ENCODE data around the gene STAU1. TPM values are rescaled to one million over a fixed set of nuclear protein-coding genes. Genes with fewer than 3 reads are reported as not detected.
"Not testable (repeated sequence)": the region's sequence is repeated elsewhere in the genome, so short reads cannot be mapped to it uniquely, and the experiment has no call there.

Gene STAU1
- total RNA-seq, 1 experiment from 2014 or later: 135 TPM

DNA sequence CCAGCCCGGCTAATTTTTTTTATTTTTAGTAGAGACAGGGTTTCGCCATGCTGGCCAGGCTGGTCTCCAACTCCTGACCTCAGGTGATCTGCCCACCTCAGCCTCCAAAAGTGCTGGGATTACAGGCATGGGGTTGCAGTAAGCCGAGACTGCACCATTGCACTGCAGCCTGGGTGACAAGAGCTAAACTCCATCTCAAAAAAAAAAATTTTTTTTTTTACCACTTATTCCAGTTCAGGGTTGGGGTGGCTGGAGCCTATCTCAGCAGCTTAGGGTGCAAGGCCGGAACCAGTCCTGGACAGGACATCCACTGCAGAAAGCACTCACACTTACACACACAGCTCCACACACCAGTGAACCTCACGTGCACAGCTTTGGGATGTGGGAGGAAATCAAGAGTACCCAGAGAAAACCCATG is 4.0 kb downstream of the STAU1 start:
- H3K4me3 ChIP-seq; H3K9me3 ChIP-seq (replicated peaks); H3K27me3 ChIP-seq; H3K4me1 ChIP-seq; H3K27ac ChIP-seq; H3K36me3 ChIP-seq; DNase-seq: not testable (repeated sequence)

DNA sequence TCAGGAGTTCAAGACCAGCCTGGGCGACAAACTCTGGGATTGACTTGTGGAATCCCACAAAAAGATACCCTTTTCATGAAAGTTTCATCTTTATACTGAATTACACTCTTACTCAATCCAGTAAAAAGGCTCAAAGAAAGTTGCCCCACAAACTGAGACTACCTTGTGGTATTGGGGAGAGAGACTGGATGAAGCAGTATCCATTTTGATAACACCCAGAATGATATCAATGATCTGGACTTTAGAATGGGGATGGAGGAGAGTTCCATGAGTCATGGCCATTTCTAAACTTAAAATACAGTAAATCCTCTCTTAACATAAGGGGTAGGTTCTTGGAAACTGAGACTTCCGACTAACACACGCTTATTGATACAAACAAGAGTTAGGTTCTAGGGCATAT is 4.7 kb downstream of the STAU1 start:
- H3K27ac ChIP-seq: no peak overlapping the region
- H3K9me3 ChIP-seq (replicated peaks): no peaks in the 10 kb centered on the region
- peaks cover 5% of the 10 kb centered on the region; the same call in 1 of the 2 replicates for H3K4me1 ChIP-seq
- no peaks in the 10 kb centered on the region for H3K27me3 ChIP-seq
- peaks cover 2% of the 10 kb centered on the region for H3K36me3 ChIP-seq
- DNase-seq: no peak
- H3K4me3 ChIP-seq: no peak overlapping the region

DNA sequence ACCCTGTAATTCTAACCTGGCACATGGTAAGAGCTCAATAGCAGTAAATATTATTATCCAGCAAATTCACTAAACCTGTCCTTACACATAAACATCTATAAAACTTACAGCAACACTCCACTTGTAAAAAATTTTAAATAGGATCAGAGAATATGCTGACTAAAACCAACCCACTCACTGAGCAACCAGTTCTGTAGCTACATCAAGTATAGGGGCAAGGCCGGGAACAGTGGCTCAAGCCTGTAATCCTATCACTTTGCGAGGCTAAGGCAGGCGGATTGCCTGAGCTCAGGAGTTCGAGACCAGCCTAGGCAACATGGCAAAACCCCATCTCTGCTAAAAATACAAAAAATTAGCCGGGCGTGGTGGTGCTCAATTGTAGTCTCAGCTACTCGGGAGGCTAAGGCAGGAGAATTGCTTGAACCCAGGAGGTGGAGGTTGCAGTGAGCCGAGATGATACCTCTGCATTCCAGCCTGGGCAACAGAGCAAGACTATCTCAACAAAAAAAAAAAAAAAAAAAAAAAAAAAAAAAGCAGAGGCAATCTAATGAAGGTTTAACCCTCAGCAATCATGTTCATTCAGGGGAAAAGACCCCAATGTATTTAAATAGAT is 6.8 kb downstream of the STAU1 start:
- Histone ChIP-seq H3K27me3 (no peaks in the 10 kb centered on the region), H3K27ac (no peak overlapping the region), H3K4me1 (peaks cover 2% of the 10 kb centered on the region; the same call in 1 of the 2 replicates), H3K4me3 (no peak overlapping the region), H3K36me3 (peaks cover 15% of the 10 kb centered on the region), H3K9me3 (replicated peaks) (no peaks in the 10 kb centered on the region)
- no peak for DNase-seq

DNA sequence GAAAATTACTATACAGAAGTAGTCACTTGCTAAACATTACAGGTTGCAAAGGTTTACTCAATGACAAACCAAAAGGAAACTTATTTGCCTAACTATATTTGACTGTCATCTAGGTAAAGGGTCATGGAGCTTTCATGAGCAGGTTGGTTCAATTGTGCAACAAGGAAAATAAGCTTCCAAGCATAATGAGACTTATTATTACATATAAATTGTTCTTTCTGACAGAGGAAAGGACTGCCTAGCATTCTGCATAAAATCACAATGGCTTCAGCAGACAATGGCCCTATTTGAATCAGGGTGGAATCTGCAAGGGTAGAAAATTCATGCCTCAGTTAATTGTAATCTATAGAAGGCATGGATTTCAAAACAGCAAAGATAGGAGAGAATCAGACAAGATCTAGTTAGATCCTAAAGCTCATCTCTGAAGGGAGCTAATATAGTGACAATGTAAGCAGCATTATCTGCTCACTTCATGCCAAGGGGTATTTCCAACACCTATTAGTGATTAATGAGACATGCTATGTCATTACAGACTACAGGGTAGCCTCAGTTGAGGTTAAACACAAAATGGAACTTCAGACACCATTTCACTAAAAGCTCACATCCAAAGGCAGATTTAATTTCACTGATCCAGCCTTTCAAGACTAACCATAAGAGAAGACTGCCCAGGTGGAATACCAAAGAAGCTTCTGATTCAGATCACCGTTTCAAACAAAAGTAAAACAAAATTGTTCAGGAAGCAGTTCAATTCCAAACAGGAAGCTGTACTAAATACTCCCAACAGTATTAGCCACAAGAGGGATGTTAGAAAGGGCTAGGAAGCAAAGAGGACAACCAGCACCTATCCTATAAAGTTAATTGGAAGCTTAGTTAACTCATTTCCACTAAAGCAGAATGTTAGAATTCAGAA is 8.5 kb downstream of the STAU1 start:
- peaks cover 20% of the 10 kb centered on the region for H3K36me3 ChIP-seq
- DNase-seq: no peak

DNA sequence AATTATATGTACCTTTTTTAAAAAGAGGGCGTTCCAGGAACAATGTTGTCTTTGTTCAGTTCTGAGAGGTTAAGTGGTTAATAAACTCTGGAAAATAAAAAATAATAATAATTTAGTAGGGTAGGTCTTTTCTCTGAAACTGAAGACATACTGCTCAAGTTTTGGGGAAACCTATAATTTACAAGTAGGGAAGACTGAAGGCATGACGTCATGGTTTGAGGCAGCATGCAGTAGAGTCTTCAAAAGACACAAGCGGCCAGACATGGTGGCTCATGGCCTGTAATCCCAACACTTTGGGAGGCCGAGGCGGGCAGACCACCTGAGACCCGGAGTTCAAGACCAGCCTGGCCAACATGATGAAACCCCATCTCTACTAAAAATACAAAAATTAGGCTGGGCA is 14.0 kb downstream of the STAU1 start:
- no peaks in the 10 kb centered on the region for H3K27me3 ChIP-seq
- H3K4me1 ChIP-seq: no peaks in the 10 kb centered on the region
- no peak overlapping the region for H3K4me3 ChIP-seq
- H3K36me3 ChIP-seq: peaks cover 47% of the 10 kb centered on the region
- H3K9me3 ChIP-seq (replicated peaks): no peaks in the 10 kb centered on the region
- no peak overlapping the region for H3K27ac ChIP-seq
- no peak for DNase-seq

More for the DNA sequence above, 8.5 kb downstream of the STAU1 start:
- Histone ChIP-seq H3K4me1 (no peaks in the 10 kb centered on the region), H3K27ac (no peak overlapping the region), H3K9me3 (replicated peaks) (no peaks in the 10 kb centered on the region), H3K4me3 (no peak overlapping the region), H3K27me3 (no peaks in the 10 kb centered on the region)

DNA sequence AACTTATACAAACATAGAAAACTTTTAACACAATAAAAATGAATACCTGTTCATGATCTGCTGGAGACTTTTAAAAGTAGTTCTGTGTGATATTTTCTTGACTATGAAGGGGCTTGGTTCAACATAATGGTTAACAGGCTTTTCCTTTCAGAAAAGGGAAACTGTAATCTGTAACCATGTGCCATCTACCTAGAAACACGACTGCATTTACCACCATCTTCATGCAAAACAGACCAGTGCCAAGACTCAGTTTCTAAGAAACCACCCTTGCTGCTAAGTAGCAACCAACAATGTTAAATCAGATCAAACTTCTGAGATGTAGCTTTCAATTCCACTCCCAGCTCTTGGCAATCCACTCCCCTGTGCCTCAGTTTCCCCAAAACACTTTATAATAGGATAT is 15.7 kb downstream of the STAU1 start:
- no peaks in the 10 kb centered on the region for H3K4me1 ChIP-seq
- DNase-seq: no peak
- H3K9me3 ChIP-seq (replicated peaks): no peaks in the 10 kb centered on the region
- peaks cover 38% of the 10 kb centered on the region for H3K36me3 ChIP-seq
- H3K27ac ChIP-seq: no peak overlapping the region
- no peak overlapping the region for H3K4me3 ChIP-seq
- H3K27me3 ChIP-seq: no peaks in the 10 kb centered on the region

DNA sequence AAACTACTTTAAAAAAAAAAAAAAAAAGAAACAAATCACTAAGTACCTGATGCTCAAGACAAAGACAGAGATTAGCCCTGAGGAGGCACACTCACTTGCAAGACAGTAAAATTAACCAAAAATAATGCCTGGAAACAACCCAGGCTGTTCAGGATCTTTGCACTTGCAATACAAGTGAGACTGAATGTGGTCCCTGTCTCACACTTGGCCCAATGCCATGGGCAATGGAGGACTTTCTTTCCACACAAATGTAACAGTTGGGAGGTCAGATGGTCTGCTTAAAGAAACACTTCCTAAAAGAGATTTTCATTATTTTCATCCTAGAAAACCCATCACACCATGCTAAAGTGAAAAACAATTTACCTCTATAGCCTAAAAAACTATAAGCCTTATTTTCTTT is 16.2 kb downstream of the STAU1 start:
- peak in 1 of 2 experiments; percentile 52 for DNase-seq
- Histone ChIP-seq H3K4me3 (no peak overlapping the region), H3K9me3 (replicated peaks) (no peaks in the 10 kb centered on the region), H3K27ac (no peak overlapping the region), H3K4me1 (no peaks in the 10 kb centered on the region), H3K27me3 (no peaks in the 10 kb centered on the region), H3K36me3 (peaks cover 38% of the 10 kb centered on the region)

DNA sequence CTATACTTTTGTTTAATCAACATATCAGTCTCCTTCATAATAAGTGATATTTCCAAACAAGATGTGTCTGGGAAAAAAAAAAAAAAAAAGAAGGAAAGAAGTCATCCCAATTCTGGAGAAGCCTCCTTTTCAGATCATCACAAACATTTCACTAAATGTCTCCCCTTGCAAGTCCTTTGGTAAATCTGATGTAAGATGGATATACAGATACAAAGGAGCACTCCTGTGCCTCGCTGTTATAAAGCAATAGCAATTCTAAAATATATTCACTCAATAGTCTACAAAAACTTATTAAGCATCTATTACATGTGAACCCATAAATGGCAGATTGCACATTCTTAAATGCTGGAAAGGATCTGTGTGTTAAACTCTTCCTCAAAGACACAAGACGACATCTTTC is 17.4 kb downstream of the STAU1 start:
- Histone ChIP-seq H3K4me3 (no peak overlapping the region), H3K9me3 (replicated peaks) (no peaks in the 10 kb centered on the region), H3K27ac (no peak overlapping the region), H3K36me3 (peaks cover 42% of the 10 kb centered on the region), H3K27me3 (no peaks in the 10 kb centered on the region), H3K4me1 (no peaks in the 10 kb centered on the region)
- DNase-seq: no peak

DNA sequence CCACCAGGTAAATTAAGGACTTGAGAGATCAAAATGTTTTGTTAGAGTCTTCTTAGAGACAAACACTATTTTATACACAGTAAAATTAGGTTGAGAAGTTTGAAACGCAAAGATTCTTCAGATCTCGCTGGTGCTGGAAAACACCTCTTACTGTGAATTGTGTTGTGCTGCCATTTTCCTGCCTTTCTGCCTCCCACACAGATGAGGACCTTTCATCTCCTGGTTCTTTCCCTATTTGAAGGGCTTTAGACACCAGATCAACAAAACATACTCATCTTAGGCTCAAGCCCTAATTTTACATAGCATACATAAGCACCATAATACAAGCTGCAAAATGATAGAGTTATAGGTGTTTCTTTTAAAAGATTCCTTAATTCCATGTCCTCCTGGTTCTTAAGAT is 18.6 kb downstream of the STAU1 start:
- H3K4me3 ChIP-seq: no peak overlapping the region
- peaks cover 54% of the 10 kb centered on the region for H3K36me3 ChIP-seq
- H3K4me1 ChIP-seq: no peaks in the 10 kb centered on the region
- no peaks in the 10 kb centered on the region for H3K27me3 ChIP-seq
- no peak overlapping the region for H3K27ac ChIP-seq
- DNase-seq: no peak
- H3K9me3 ChIP-seq (replicated peaks): no peaks in the 10 kb centered on the region

DNA sequence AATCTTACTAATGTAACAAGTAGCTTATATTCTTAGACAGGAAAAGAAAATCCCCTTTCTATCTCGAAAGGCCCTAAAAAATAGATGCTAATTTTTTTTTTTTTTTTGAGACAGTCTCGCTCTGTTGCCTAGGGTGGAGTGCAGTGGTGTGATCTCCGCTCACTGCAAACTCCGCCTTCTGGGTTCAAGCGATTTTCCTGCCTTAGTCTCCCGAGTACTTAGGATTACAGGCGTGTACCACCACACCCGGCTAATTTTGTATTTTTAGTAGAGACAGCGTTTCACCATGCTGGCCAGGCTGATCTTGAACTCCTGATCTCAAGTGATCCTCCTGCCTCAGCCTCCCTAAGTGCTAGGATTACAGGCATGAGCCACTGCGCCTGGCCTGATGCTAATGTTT is 19.3 kb downstream of the STAU1 start:
- H3K9me3 ChIP-seq (replicated peaks); H3K4me1 ChIP-seq; H3K27me3 ChIP-seq; DNase-seq; H3K4me3 ChIP-seq; H3K27ac ChIP-seq: not testable (repeated sequence)
- H3K36me3 ChIP-seq: peaks cover 53% of the 10 kb centered on the region

DNA sequence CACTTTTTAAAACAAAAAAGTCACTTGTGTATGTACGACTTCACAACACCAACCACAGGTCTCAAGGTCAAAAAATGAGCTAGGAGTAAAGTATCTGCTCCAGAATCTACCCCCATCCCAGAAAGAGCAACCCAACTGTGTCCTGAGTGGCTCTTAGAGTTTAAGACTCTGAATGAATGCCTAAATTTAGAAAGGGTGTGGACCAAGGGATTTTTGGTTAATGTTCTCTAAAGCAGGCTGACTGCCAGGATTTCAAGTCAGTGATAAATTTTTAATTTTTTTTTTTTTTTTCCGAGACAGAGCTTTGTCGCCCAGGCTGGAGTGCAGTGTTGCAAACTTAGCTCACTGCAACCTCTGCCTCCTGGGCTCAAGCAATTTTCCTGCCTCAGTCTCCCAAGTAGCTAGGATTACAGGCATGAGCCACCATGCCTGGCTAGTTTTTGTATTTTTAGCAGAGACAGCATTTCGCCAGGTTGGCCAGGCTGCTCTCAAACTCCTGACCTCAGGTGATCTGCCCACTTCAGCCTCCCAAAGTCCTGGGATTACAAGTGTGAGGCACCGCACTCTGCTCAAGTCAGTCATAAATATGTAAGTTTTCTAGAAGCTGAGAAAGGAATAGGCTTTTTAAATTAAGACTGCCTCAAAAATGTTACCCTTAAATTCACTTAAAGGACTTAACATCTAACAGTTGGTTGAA is 20.2 kb downstream of the STAU1 start:
- H3K36me3 ChIP-seq: peaks cover 50% of the 10 kb centered on the region
- H3K4me1 ChIP-seq: no peaks in the 10 kb centered on the region
- no peaks in the 10 kb centered on the region for H3K27me3 ChIP-seq
- no peak overlapping the region for H3K27ac ChIP-seq
- no peak for DNase-seq
- no peak overlapping the region for H3K4me3 ChIP-seq
- H3K9me3 ChIP-seq (replicated peaks): no peaks in the 10 kb centered on the region

DNA sequence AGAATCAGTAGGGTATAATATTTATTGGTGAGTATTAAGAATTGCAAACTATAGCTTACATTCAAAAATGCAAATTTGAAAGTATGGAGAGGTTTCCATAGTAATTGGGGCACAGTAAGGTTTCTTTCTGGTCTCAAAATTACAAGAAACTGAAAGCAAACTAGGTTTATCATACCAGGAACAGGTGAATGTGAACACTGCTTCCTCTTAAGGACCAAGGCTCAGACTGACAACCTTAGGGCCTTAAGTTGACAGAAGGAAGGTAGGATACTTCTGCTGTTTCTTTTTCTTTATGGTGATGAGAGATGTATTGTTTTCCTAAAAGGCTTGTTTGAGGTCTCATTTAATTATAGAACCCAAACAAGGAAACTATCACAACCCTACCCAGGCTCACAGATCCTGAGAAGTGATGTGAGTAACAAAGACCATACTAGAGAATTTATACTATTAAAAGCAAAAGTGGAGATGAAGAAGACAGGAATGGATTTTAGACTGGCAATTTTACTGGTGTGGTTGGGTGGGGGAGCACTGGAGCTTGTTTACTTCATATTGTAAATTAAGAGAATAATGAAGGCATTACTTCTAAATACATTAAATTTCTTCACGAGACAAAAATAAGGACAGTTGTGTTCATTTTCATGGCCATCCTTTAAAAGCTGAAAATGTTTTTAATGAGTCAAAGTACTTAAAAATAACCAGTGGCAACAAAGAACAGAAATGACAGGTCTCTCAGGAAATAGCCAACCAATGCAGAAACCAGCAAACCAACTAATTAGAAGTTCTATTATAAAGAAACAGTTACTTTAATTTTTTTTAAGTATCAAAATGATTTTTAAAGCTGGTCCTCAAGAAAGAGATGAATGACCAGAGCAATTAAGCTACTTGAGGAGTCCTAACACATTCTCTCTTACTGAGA is 21.3 kb downstream of the STAU1 start:
- no peak overlapping the region for H3K27ac ChIP-seq

DNA sequence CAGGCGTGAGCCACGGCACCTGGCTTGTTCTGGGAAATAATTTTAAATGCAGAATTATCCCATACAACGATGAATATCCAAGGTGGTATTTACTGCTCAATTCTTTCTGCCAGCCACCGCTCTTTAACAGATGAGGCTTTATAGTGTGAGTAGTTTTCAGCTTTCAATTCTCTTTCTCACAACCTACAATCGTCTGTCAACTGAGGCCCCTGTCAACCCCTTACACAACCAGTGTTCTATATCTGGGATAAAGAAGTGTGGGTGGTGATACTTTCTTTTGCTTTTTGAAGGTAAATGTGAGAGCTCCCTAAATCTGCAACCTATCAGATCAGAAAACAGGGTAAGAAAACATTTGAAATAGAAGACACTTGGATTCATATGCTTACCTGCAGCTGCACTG is 22.5 kb downstream of the STAU1 start:
- Histone ChIP-seq H3K27ac (no peak overlapping the region), H3K9me3 (replicated peaks) (no peaks in the 10 kb centered on the region), H3K36me3 (peaks cover 51% of the 10 kb centered on the region), H3K4me3 (no peak overlapping the region), H3K27me3 (no peaks in the 10 kb centered on the region), H3K4me1 (no peaks in the 10 kb centered on the region)
- DNase-seq: no peak

More for the DNA sequence above, 21.3 kb downstream of the STAU1 start:
- no peak for DNase-seq
- Histone ChIP-seq H3K27me3 (no peaks in the 10 kb centered on the region), H3K36me3 (peaks cover 46% of the 10 kb centered on the region), H3K9me3 (replicated peaks) (no peaks in the 10 kb centered on the region), H3K4me3 (no peak overlapping the region), H3K4me1 (no peaks in the 10 kb centered on the region)

DNA sequence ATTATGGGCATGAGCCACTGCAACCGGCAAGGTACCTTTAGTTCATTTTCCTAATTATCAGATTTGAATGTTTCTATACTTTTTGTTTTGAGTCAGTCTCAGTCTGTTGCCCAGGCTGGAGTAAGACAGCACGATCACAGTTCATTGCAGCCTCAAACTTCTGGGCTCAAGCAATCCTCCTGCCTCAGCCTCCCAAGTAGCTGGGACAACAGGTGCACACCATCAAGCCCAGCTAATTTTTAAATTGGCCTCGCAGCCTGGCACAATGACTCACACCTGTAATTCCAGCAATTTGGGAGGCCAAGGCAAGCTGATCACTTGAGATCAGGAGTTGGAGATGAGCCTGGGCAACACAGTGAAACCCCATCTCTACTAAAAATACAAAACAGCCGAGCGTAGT is 24.4 kb downstream of the STAU1 start:
- no peaks in the 10 kb centered on the region for H3K27me3 ChIP-seq
- H3K36me3 ChIP-seq: peaks cover 63% of the 10 kb centered on the region
- no peaks in the 10 kb centered on the region for H3K4me1 ChIP-seq
- H3K4me3 ChIP-seq: no peak overlapping the region
- H3K27ac ChIP-seq: no peak overlapping the region
- no peak for DNase-seq
- H3K9me3 ChIP-seq (replicated peaks): no peaks in the 10 kb centered on the region
